ENCODE data around the gene BEST2. TPM values are rescaled to one million over a fixed set of nuclear protein-coding genes. Genes with fewer than 3 reads are reported as not detected.

The BEST2 gene
- total RNA-seq, 1 donor from 2014 or later, result not detected

GRCh38 chr19:12770922-12771321, 19.3 kb downstream of the BEST2 start:
- Histone ChIP-seq H3K36me3 (ENCODE audit: control insufficient read depth, insufficient read depth, low read length) (no peaks in the 10 kb centered on the region), H3K4me3 (ENCODE audit: low read depth, low read length) (no peak overlapping the region), H3K27me3 (ENCODE audit: control insufficient read depth, insufficient read depth, low read length) (no peaks in the 10 kb centered on the region)
- TF ChIP-seq CTCF (IDR thresholded peaks at IDR 0.05; ENCODE audit: insufficient read depth, low read length, poor library complexity, severe bottlenecking), result no peak
- no peak for DNase-seq (ENCODE audit: low read depth)

GRCh38 chr19:12772323-12772722, 20.7 kb downstream of the BEST2 start:
- no peak overlapping the region for H3K4me3 ChIP-seq (ENCODE audit: low read depth, low read length)
- H3K27me3 ChIP-seq (ENCODE audit: control insufficient read depth, insufficient read depth, low read length), result no peaks in the 10 kb centered on the region
- H3K36me3 ChIP-seq (ENCODE audit: control insufficient read depth, insufficient read depth, low read length), result no peaks in the 10 kb centered on the region
- DNase-seq (ENCODE audit: low read depth), result no peak
- TF ChIP-seq CTCF (IDR thresholded peaks at IDR 0.05; ENCODE audit: insufficient read depth, low read length, poor library complexity, severe bottlenecking), result no peak

GRCh38 chr19:12773571-12773970, 22.0 kb downstream of the BEST2 start:
- no peaks in the 10 kb centered on the region for H3K27me3 ChIP-seq (ENCODE audit: control insufficient read depth, insufficient read depth, low read length)
- H3K36me3 ChIP-seq (ENCODE audit: control insufficient read depth, insufficient read depth, low read length), result no peaks in the 10 kb centered on the region
- H3K4me3 ChIP-seq (ENCODE audit: low read depth, low read length), result no peak overlapping the region
- peak; percentile 35 for TF ChIP-seq CTCF (IDR thresholded peaks at IDR 0.05; ENCODE audit: insufficient read depth, low read length, poor library complexity, severe bottlenecking)
- DNase-seq (ENCODE audit: low read depth), result no peak

GRCh38 chr19:12774588-12775555, 23.3 kb downstream of the BEST2 start, which contains the start of gene HOOK2:
HOOK2 (minus strand) TSS chr19:12775552; CDS start chr19:12775449, 103 bp downstream.
- H3K4me3 ChIP-seq (ENCODE audit: low read depth, low read length), result peak within 1 kb of the TSS; percentile 91
- no peak for DNase-seq (ENCODE audit: low read depth)
- TF ChIP-seq CTCF (IDR thresholded peaks at IDR 0.05; ENCODE audit: insufficient read depth, low read length, poor library complexity, severe bottlenecking), result no peak
- no peaks in the 10 kb centered on the region for H3K36me3 ChIP-seq (ENCODE audit: control insufficient read depth, insufficient read depth, low read length)
- H3K27me3 ChIP-seq (ENCODE audit: control insufficient read depth, insufficient read depth, low read length), result no peaks in the 10 kb centered on the region

GRCh38 chr19:12777217-12778016, 25.8 kb downstream of the BEST2 start:
- TF ChIP-seq CTCF (IDR thresholded peaks at IDR 0.05; ENCODE audit: insufficient read depth, low read length, poor library complexity, severe bottlenecking), result peak; percentile 97
- Histone ChIP-seq H3K4me3 (ENCODE audit: low read depth, low read length) (peak overlapping the region; percentile 51), H3K36me3 (ENCODE audit: control insufficient read depth, insufficient read depth, low read length) (no peaks in the 10 kb centered on the region), H3K27me3 (ENCODE audit: control insufficient read depth, insufficient read depth, low read length) (no peaks in the 10 kb centered on the region)
- DNase-seq (ENCODE audit: low read depth), result no peak

All from kidney epithelial cell (primary cell).